GM18502 (cell line): ENCODE results near the gene HOXC4.
"Not testable (repeated sequence)": the region's sequence is repeated elsewhere in the genome, so short reads cannot be mapped to it uniquely, and the experiment has no call there.

ENCODE experiments used
- ATAC-seq: cut with Tn5 transposase; IDR thresholded peaks from one replicate; pipeline ENCODE4 v1.9.1; 2021; ENCODE audit warnings: mild to moderate bottlenecking; ENCODE audit not compliant: unreplicated experiment, poor library complexity

The HOXC4 gene

DNA sequence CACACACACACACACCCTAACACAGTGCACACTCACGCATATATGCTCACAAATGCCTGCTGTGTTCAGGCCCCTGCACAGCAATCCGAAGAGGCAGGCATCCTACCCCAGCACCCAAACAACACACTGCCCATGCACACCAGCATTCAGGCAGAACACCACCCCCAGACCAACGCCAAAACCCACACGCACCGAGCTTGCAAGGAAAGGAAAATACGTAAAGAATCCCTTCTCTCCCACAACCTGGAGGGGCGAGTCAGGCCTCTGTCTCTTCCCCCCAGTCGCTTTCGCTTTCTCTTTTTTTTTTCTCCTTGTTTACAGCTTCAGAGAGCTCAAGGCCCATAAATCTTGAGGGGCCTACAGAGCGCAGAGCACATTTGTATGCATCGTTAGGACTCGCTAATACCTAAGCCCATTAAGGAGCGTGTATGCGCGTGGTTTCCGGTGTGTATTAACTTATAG is 27.4 kb downstream of the HOXC4 start:
- ATAC-seq = not testable (repeated sequence)

DNA sequence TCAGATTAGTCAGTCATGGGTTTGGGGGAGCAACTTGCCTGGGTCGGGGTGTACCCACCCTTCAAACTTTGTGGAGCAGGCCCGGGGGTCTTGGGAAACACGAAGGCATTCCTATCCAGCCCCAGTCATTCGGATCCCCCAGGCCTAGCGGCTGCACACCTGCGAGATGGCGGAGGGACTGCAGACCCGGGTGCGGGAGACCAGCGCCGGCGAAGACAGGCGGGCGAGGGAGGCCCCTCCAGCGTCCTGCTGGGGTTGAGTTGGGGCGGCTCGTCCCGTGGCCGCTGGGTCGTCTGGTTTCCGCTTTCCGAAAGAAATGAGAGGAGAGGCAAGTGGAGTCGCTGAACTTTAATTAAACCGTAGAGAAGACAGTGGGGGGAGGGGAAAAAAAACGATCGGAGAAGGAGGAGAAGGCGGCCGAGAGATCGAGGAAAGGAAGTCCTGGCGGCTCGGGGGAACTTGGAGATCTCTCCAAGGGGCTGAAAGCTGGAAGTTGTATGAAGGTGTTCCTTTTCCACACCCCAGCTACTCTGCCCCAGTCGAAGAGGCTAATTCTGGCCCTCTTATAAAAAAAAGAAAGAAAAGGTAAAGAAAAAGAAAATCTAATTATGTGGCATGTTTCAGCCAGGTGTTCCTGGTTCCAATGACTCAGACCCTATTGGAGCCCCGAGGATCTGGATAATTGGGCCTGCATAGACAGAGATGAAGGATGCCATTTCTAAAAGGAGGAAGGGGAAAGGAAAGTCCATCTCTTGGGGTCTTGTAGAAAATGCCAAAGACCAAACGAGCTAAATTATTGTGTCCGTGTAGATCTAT is 28.2 kb downstream of the HOXC4 start:
- ATAC-seq = not testable (repeated sequence)

DNA sequence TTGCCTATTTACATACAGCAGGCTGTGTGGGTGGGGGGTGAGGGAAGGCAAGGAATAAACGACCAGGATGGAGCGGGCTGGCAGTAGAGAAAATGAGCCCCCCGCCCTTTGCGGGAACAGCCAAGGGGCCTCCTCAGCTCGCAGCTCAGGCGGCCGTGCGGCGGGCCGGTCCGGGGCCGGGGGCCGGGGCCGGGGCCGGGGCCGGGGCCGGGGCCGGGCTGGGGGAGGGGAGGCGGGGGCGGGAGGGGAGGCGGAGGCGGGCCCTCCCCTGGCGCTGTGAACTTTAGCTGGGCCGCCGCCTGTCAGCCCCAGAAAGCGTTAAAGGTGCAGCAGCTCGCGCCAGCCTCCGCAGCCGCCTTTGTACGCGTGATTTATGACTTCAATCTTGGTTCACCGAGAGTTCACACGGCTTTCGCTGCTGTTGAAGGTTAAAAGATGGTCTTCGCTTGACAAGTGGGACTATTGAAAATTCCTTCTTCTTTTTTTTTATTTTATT is 28.8 kb downstream of the HOXC4 start:
- ATAC-seq = no peak

DNA sequence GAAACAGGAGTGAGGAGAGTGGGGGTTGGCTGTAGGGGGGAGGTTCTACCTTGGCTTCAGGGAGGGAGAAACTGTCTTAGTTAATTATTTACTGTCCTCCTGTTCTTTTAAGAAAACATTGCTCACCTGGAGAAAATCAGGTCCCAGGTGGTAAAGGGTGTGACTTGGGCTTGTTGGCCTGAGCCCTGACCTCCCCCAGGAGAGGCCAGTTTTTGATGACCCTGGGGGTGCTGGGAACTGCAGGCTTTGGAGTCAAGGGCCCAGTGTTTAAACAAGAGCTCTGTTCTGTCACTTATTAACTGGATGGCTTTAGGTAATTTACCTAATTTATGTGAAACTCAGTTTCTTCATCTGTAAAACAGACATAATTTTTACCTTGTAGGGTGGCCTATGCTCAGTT is 34.4 kb downstream of the HOXC4 start:
- not testable (repeated sequence) for ATAC-seq

DNA sequence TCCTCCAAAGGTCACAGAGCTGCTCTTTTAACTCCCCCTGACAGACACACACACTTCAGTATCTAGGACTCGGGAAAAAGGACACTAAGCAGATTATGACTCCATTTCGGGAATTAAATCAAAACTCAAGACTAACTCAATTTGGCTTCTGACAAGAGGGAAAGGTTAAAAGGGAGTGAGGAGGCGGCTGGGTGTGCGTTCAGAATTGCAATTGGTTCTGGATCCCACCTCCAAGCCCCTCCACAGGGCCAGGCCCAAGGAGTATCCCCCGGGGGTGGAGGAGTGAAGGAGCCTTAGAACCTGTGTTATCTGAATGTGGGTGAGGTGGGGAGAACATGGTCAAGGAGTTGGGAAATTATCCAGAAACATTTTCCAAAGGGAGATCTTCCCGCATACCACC is 35.8 kb downstream of the HOXC4 start:
- not testable (repeated sequence) for ATAC-seq

DNA sequence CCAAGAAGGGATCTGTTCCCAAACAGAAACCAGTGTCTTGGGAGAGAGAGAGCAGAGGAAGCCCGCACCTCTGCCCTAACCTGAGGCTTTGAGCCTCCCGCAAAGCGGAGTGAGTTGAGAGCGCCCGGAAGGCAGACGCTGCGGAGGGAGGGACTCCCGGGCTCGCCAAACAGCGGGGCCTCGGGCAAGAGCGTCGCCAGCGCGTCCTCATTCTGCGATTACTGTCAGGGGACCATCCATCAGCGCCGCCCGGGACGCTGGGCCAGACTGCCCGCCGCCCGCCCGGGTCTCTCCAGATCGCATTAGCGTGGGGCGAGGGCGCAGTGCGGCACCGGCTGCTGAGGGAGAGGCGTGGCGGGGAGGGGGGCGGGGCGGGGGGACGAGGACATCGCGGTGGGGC is 36.7 kb downstream of the HOXC4 start:
- not testable (repeated sequence) for ATAC-seq

DNA sequence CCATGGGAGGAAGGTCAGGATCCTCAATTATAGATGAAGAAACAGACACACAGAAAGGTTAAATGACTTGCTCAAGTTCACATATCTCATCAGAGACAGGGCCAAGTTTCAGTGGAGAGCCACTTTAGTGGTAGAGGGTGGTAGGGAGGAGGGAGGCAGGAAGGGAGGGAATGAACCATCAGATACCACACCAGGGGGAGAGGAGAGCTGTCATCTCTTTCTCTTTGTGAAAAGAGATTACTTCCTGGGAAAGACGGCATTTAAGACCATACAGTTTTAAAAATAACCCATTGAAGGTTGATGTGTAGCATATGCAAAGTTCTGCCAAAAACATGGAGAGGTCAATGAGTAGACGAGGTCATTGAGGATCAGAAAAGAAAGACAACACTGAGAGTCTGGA is 39.3 kb downstream of the HOXC4 start:
- not testable (repeated sequence) for ATAC-seq

DNA sequence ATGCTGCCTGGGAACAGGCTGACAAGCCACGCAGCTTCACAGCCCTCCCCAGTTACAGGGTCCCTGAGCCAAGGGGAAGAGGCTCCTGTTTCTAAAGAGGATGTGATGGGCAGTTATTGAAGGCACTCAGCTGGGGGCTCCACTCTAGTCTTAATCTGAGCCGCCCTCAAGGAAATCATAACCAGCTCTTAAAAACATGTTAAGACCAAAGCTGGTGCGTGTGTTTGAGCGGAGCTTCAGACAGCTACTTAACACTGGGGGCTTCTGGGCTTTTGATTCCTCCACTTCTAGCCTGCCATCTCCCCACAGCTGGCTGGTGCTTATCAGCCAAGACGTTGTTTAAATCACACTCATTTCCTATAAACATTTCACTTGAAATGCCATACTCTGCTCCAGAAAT is 42.3 kb downstream of the HOXC4 start:
- not testable (repeated sequence) for ATAC-seq

DNA sequence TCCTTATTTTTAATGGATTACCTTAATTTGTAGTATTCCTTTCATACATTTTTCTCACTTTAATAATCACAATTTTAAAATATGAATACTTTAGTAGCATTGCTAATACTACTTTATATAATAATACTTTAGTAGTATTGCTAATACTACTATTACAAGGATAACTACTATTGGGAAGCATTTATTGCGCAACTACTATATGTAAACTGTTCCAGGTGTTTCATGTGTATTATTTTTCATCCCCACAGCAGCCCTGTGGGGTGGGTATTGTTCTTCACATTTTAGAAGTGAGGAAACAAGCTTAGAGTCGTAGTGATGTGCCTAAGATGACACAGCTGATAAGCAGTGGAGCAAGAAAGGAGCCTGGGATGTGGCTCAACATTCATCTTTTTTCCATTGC is 45.0 kb downstream of the HOXC4 start:
- not testable (repeated sequence) for ATAC-seq

DNA sequence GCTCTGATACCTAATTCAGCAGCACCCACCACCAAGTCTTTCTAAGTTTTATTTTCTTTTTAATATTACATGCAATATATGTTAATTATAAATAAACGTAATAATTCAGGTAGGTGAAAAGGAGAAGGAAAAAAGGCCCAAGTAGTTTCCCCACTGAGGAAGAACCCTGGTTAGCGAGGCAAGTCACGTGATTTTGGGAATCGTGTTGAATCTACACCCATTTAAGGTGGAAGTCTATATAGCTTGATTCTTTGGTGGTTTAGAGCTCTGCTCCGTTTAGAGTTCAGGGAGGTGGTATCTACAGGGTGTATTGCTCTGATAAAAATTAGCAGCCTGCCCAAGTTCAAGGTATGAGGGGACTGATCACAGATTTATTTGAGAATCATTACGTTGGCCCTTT is 47.0 kb downstream of the HOXC4 start:
- not testable (repeated sequence) for ATAC-seq

DNA sequence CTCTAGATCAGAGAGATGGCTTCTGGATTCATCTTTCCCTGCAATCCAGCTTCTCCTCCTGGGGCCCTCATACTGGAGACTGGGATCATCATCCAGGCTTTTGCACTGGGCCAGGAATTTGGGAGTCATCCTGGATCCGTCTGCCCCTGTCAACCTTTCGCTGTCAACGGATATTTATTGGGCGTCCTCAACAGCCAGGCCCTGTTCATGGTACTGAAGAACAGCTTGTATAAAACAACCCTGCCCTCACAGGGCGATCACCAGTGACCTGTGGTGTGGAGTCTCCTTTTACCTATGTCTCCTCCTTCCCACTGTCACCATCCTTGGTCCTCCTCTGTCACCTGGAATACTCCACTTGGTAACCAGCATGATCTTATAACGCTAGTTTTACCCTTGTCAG is 48.6 kb downstream of the HOXC4 start:
- not testable (repeated sequence) for ATAC-seq

DNA sequence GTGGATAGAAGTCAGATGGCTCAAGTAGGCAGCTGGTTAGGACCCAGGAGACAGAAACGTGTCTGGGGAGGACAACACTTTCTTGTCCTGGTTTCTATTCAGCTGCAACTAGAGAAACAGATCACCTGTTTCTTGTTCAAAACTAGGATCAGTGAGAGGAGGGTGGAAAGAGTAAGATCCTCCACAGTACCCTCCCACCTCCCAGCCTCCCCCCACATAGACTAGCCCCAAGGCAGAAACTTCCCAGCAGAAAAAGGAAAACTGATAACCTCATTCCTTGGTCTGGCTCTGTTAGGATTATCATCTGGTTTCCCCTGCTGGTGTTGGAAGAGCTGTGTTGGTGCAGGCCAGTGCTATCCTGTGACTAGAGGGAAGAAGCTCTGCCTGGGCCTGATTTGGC is 50.2 kb downstream of the HOXC4 start:
- not testable (repeated sequence) for ATAC-seq
